Peyer's patch (tissue), 4 donors: ENCODE data around the gene SEC24D. TPM values are rescaled to one million over a fixed set of nuclear protein-coding genes. Genes with fewer than 3 reads are reported as not detected.

Experiments used
- DNase-seq, 3 donors: peaks; one replicate each; pipeline ENCODE4 v3.0.0-alpha.2; 2017 to 2019
- H3K27ac ChIP-seq, 4 donors: fragments of 200-600 bp; sonication (generic); one replicate each; pipeline ENCODE4 v1.5.1; 2016 to 2019
- H3K27me3 ChIP-seq, 2 donors: fragments of 200-600 bp; sonication (generic); one replicate each; pipeline ENCODE4 v1.5.1; 2019
- H3K36me3 ChIP-seq, 3 donors: fragments of 200-600 bp; sonication (generic); one replicate each; pipeline ENCODE4 v1.5.1; 2016 to 2019
- H3K4me1 ChIP-seq, 4 donors: fragments of 200-600 bp; sonication (generic); one replicate each; pipeline ENCODE4 v1.5.1; 2016 to 2019
- H3K4me3 ChIP-seq, 4 donors: fragments of 200-600 bp; sonication (generic); 1 replicate in 3 of 4; 2 replicates in 1 of 4; pipeline ENCODE4 v1.5.1; 2016 to 2019; ENCODE audit warnings: mild to moderate bottlenecking in 1 of 4
- H3K9me3 ChIP-seq, 4 donors: fragments of 200-600 bp; sonication (generic); one replicate each; pipeline ENCODE4 v1.5.1; 2016 to 2019; ENCODE audit warnings: mild to moderate bottlenecking in 1 of 4
- CTCF ChIP-seq, 6 experiments: fragments of 450-650 bp in 4 of 6; fragments of 200-600 bp in 2 of 6; sonication (generic) in 1 of 6; IDR thresholded peaks; one replicate each; pipeline ENCODE4 v1.5.1; 2017 to 2019; ENCODE audit warnings: antibody characterized with exemption in 6 of 6, mild to moderate bottlenecking in 3 of 6, moderate library complexity in 1 of 6
- POLR2A ChIP-seq, 2 donors: fragments of 450-650 bp; IDR thresholded peaks; one replicate each; pipeline ENCODE4 v1.5.1; 2017; ENCODE audit warnings: antibody characterized with exemption in 2 of 2, mild to moderate bottlenecking in 2 of 2, moderate library complexity in 2 of 2
- total RNA-seq, 4 donors: library from RNA; depleted of rRNA; stranded (reverse); fragments of >200 nt; gene quantifications; one replicate each; pipeline ENCODE4 v1.1.0, GENCODE V29; 2016

The SEC24D gene
- total RNA-seq, 4 donors from 2014 or later, result 52.8 to 117 (median 76.0) TPM

DNA sequence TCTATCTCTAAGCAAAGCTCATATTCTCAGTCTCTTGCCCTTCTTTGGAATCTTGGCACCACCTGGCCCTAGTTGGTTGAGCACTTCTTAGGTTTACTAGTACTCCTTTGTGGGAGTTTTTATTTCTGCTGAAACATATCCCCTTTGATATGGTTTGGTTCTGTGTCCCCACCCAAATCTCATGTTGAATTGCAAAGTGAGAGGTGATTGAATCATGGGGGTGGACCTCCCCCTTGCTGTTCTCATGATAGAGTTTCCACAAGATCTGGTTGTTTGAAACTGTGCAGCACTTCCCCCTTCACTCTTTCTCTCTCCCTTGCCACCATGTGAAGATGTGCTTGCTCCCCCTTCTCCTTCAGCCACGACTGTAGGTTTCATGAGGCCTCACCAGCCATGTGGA is 30.5 kb upstream of the SEC24D start:
- Histone ChIP-seq H3K9me3 (no peaks in the 10 kb centered on the region), H3K36me3 (no peaks in the 10 kb centered on the region), H3K4me1 (no peaks in the 10 kb centered on the region), H3K27ac (no peak overlapping the region), H3K27me3 (no peaks in the 10 kb centered on the region), H3K4me3 (no peak overlapping the region)
- no peak for DNase-seq
- TF ChIP-seq CTCF (IDR thresholded peaks at IDR 0.05), result no peak
- no peak for TF ChIP-seq POLR2A (IDR thresholded peaks at IDR 0.05)

GRCh38 chr4:118865091-118865708 is 29.3 kb upstream of the SEC24D start:
- H3K36me3 ChIP-seq, result no peaks in the 10 kb centered on the region
- H3K4me1 ChIP-seq, result no peaks in the 10 kb centered on the region
- no peak overlapping the region for H3K4me3 ChIP-seq
- no peak overlapping the region for H3K27ac ChIP-seq
- TF ChIP-seq CTCF (IDR thresholded peaks at IDR 0.05) (peak in 4 of 6 experiments; percentile 54 to 83 (median 70)), POLR2A (IDR thresholded peaks at IDR 0.05) (no peak)
- H3K27me3 ChIP-seq, result no peaks in the 10 kb centered on the region
- DNase-seq, result peak in 1 of 3 donors; percentile 50
- no peaks in the 10 kb centered on the region for H3K9me3 ChIP-seq

- DNase-seq, result no peak
- no peak for TF ChIP-seq POLR2A (IDR thresholded peaks at IDR 0.05)
- no peak for TF ChIP-seq CTCF (IDR thresholded peaks at IDR 0.05)
- H3K4me1 ChIP-seq, result no peaks in the 10 kb centered on the region
These were observed 22.9 kb upstream of the SEC24D start for GRCh38 chr4:118858779-118859178.

GRCh38 chr4:118857760-118858159 is 21.8 kb upstream of the SEC24D start:
- no peaks in the 10 kb centered on the region for H3K27me3 ChIP-seq
- no peaks in the 10 kb centered on the region for H3K36me3 ChIP-seq
- no peak for TF ChIP-seq POLR2A (IDR thresholded peaks at IDR 0.05)
- TF ChIP-seq CTCF (IDR thresholded peaks at IDR 0.05), result no peak
- H3K4me3 ChIP-seq, result no peak overlapping the region
- H3K4me1 ChIP-seq, result no peaks in the 10 kb centered on the region
- H3K9me3 ChIP-seq, result no peaks in the 10 kb centered on the region
- no peak overlapping the region for H3K27ac ChIP-seq
- DNase-seq, result no peak

More at GRCh38 chr4:118858779-118859178, 22.9 kb upstream of the SEC24D start:
- no peak overlapping the region for H3K4me3 ChIP-seq
- no peaks in the 10 kb centered on the region for H3K36me3 ChIP-seq
- no peaks in the 10 kb centered on the region for H3K27me3 ChIP-seq
- H3K9me3 ChIP-seq, result no peaks in the 10 kb centered on the region
- no peak overlapping the region for H3K27ac ChIP-seq

GRCh38 chr4:118850488-118851173 is 14.7 kb upstream of the SEC24D start:
- H3K36me3 ChIP-seq, result no peaks in the 10 kb centered on the region
- H3K4me3 ChIP-seq, result peak overlapping the region; percentile 28 to 51 (median 41)
- no peaks in the 10 kb centered on the region for H3K4me1 ChIP-seq
- peak in 2 of 3 donors; percentile 41 to 59 for DNase-seq
- H3K27ac ChIP-seq, result peak overlapping the region in 3 of 4 donors; percentile 11 to 50 (median 22)
- no peaks in the 10 kb centered on the region for H3K27me3 ChIP-seq
- TF ChIP-seq POLR2A (IDR thresholded peaks at IDR 0.05) (no peak), CTCF (IDR thresholded peaks at IDR 0.05) (no peak)
- H3K9me3 ChIP-seq, result no peaks in the 10 kb centered on the region
